CD4-positive, alpha-beta memory T cell (primary cell): ENCODE results near the gene GPR34. TPM values are rescaled to one million over a fixed set of nuclear protein-coding genes. Genes with fewer than 3 reads are reported as not detected.

Source experiments
- CTCF ChIA-PET: fragments of 350-600 bp; sonication (Branson Sonifier 250); formaldehyde crosslinking; loops from one replicate; lab custom pipeline; 2021; ENCODE audit warnings: inconsistent platforms; ENCODE audit not compliant: partially characterized antibody; lab: Charles Lee
- POLR2A ChIA-PET: fragments of 350-600 bp; sonication (Branson Sonifier 250); formaldehyde crosslinking; loops from one replicate; lab custom pipeline; 2021; ENCODE audit not compliant: partially characterized antibody; lab: Charles Lee
- DNase-seq, 5 donors: peaks; one replicate each; pipeline versions ENCODE4 v3.0.0 to v3.0.0-alpha.2; 2020 to 2022; ENCODE audit warnings: mixed read lengths in 1 of 5
- H3K27ac ChIP-seq: one replicate; pipeline ENCODE4 v1.7.0; 2013; ENCODE audit warnings: low read depth, low read length
- H3K27me3 ChIP-seq: 2 replicates; pipeline ENCODE4 v1.7.0; 2013; ENCODE audit warnings: mild to moderate bottlenecking, low read length, moderate library complexity; ENCODE audit not compliant: insufficient read depth
- H3K36me3 ChIP-seq: 2 replicates; pipeline ENCODE4 v1.7.0; 2013; ENCODE audit warnings: mild to moderate bottlenecking, low read length, moderate library complexity; ENCODE audit not compliant: insufficient read depth
- H3K4me1 ChIP-seq: 2 replicates; pipeline ENCODE4 v1.7.0; 2013; ENCODE audit warnings: mild to moderate bottlenecking, low read length, moderate library complexity; ENCODE audit not compliant: insufficient read depth
- H3K4me3 ChIP-seq, 2 donors: one replicate each; pipeline ENCODE4 v1.7.0; 2013; ENCODE audit warnings: low read length in 2 of 2, mild to moderate bottlenecking in 1 of 2
- H3K9me3 ChIP-seq, 2 donors: one replicate each; pipeline ENCODE4 v1.7.0; 2013; ENCODE audit warnings: low read length in 2 of 2, control low read depth in 1 of 2; ENCODE audit not compliant: control insufficient read depth in 1 of 2
- H3K27ac Mint-ChIP-seq, 7 donors: one replicate each; pipeline ENCODE4 v1.8.0; 2020 to 2021; ENCODE audit warnings: mixed read lengths in 7 of 7, mild to moderate bottlenecking in 6 of 7, inconsistent platforms in 3 of 7, moderate library complexity in 3 of 7
- H3K27me3 Mint-ChIP-seq, 2 donors: one replicate each; pipeline ENCODE4 v1.8.0; 2020 to 2021; ENCODE audit warnings: mixed read lengths in 2 of 2
- H3K36me3 Mint-ChIP-seq, 2 donors: one replicate each; pipeline ENCODE4 v1.8.0; 2020 to 2021; ENCODE audit warnings: mixed read lengths in 2 of 2, inconsistent platforms in 1 of 2, mild to moderate bottlenecking in 1 of 2
- H3K4me1 Mint-ChIP-seq, 4 donors: one replicate each; pipeline ENCODE4 v1.8.0; 2020 to 2021; ENCODE audit warnings: mixed read lengths in 4 of 4, mild to moderate bottlenecking in 1 of 4
- H3K4me3 Mint-ChIP-seq, 8 donors: one replicate each; pipeline ENCODE4 v1.8.0; 2020 to 2021; ENCODE audit warnings: mixed read lengths in 8 of 8, mild to moderate bottlenecking in 7 of 8, moderate library complexity in 6 of 8, inconsistent platforms in 3 of 8
- H3K9me3 Mint-ChIP-seq, 8 donors: one replicate each; pipeline ENCODE4 v1.8.0; 2020 to 2021; ENCODE audit warnings: mixed read lengths in 8 of 8, mild to moderate bottlenecking in 5 of 8, inconsistent platforms in 3 of 8, moderate library complexity in 1 of 8
- intact Hi-C: fragments of 100-400 bp; cut with micrococcal nuclease; formaldehyde crosslinking; loops from one replicate; pipeline ENCODE4 v1.15.1; 2023
- polyA plus RNA-seq, 2 donors: library from polyadenylated mRNA; unstranded; fragments of 300-500 nt; fragmentation: Illumina TruSeq; gene quantifications; one replicate each; pipeline ENCODE4 v1.2.3, GENCODE V29; 2021
- total RNA-seq, 2 experiments: library from RNA; stranded (reverse); gene quantifications; one replicate each; pipeline ENCODE4 v1.2.3, GENCODE V29; 2021

Gene GPR34
- total and polyA plus RNA-seq, 4 experiments from 2014 or later = 0.28 to 0.53 (median 0.35) TPM; not detected in 1

- Histone ChIP-seq H3K36me3 (no peaks in the 10 kb centered on the region), H3K4me1 (peaks cover 36% of the 10 kb centered on the region), H3K9me3 (peaks cover 0 to 5% of the 10 kb centered on the region in 2 donors), H3K4me3 (no peak overlapping the region), H3K27ac (no peak overlapping the region), H3K27me3 (no peaks in the 10 kb centered on the region)
- DNase-seq = peak; percentile 9 to 40 (median 19)
- Mint-ChIP-seq H3K9me3 (peaks cover 0 to 28% (median 13%) of the 10 kb centered on the region in 8 donors), H3K36me3 (peaks cover 19 to 24% of the 10 kb centered on the region in 2 donors), H3K27ac (peak overlapping the region in 4 of 7 donors; percentile 42 to 92 (median 67)), H3K4me1 (peaks cover 18 to 44% (median 25%) of the 10 kb centered on the region in 4 donors), H3K27me3 (no peaks in the 10 kb centered on the region), H3K4me3 (peak overlapping the region in 2 of 8 donors; percentile 4 to 53)
- POLR2A ChIA-PET = interaction anchor here (0.6 to 1.6 kb wide), 4 partner anchors 9 to 43 kb away, joined by 3 to 5 read pairs (median 4); no protein-coding TSS in a partner anchor
- intact Hi-C loops = no loop called here
- CTCF ChIA-PET = no interaction called here
Observed at GRCh38 chrX:41720125-41720779, 31.5 kb downstream of the GPR34 start.

- Histone ChIP-seq H3K27me3 (no peaks in the 10 kb centered on the region), H3K36me3 (no peaks in the 10 kb centered on the region), H3K9me3 (peaks cover 0 to 5% of the 10 kb centered on the region in 2 donors), H3K4me3 (no peak overlapping the region), H3K27ac (no peak overlapping the region), H3K4me1 (peaks cover 35% of the 10 kb centered on the region)
- Mint-ChIP-seq H3K27ac (no peak overlapping the region), H3K27me3 (no peaks in the 10 kb centered on the region), H3K9me3 (peaks cover 0 to 26% (median 13%) of the 10 kb centered on the region in 8 donors), H3K36me3 (peaks cover 19 to 24% of the 10 kb centered on the region in 2 donors), H3K4me3 (peak overlapping the region in 1 of 8 donors; percentile 27), H3K4me1 (peaks cover 13 to 44% (median 24%) of the 10 kb centered on the region in 4 donors)
- CTCF ChIA-PET = no interaction called here
- POLR2A ChIA-PET = no interaction called here
- DNase-seq = no peak
- intact Hi-C loops = no loop called here
Observed at GRCh38 chrX:41721590-41721989, 32.8 kb downstream of the GPR34 start.

DNA sequence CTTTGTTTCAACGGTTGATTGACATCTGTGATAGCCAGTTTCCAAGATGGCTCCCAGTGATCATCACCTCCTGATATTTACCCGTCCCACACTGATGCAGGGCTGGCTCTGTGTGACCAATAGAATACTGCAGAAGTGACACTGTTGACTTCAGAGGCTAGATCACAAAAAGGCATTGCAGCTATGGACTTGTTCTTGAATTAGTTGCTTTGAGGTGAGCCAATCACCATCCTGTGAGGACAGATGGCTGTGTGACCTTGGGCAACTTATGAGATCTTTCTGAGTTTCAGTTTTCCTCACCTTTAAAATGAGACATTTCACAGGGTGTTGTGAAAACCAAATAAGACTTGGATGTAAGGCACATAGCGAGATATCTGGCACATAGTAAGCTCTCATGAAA is 33.4 kb downstream of the GPR34 start:
- ChIA-PET CTCF (no interaction called here), POLR2A (no interaction called here)
- Histone ChIP-seq H3K27ac (no peak overlapping the region), H3K4me1 (peaks cover 30% of the 10 kb centered on the region), H3K36me3 (no peaks in the 10 kb centered on the region), H3K4me3 (no peak overlapping the region), H3K27me3 (no peaks in the 10 kb centered on the region), H3K9me3 (peaks cover 0 to 5% of the 10 kb centered on the region in 2 donors)
- Mint-ChIP-seq H3K4me1 (peaks cover 7 to 38% (median 21%) of the 10 kb centered on the region in 4 donors), H3K9me3 (peaks cover 0 to 20% (median 8%) of the 10 kb centered on the region in 8 donors), H3K27ac (peak overlapping the region in 2 of 7 donors; percentile 2 to 30), H3K4me3 (peak overlapping the region in 2 of 8 donors; percentile 25 to 54), H3K36me3 (peaks cover 18 to 19% of the 10 kb centered on the region in 2 donors), H3K27me3 (no peaks in the 10 kb centered on the region)
- no peak for DNase-seq
- intact Hi-C loops = no loop called here

- ChIA-PET POLR2A (no interaction called here), CTCF (no interaction called here)
- Histone ChIP-seq H3K27ac (no peak overlapping the region), H3K4me3 (no peak overlapping the region), H3K36me3 (no peaks in the 10 kb centered on the region), H3K27me3 (no peaks in the 10 kb centered on the region), H3K9me3 (peaks cover 0 to 5% of the 10 kb centered on the region in 2 donors), H3K4me1 (peaks cover 30% of the 10 kb centered on the region)
- H3K9me3 Mint-ChIP-seq = peaks cover 0 to 15% (median 6%) of the 10 kb centered on the region in 8 donors
- DNase-seq = no peak
- intact Hi-C loops = no loop called here
- H3K4me3 Mint-ChIP-seq = peak overlapping the region in 2 of 8 donors; percentile 2 to 25
- peak overlapping the region in 3 of 7 donors; percentile 18 to 38 (median 22) for H3K27ac Mint-ChIP-seq
- H3K4me1 Mint-ChIP-seq = peaks cover 6 to 38% (median 21%) of the 10 kb centered on the region in 4 donors
- peaks cover 17 to 19% of the 10 kb centered on the region in 2 donors for H3K36me3 Mint-ChIP-seq
- H3K27me3 Mint-ChIP-seq = no peaks in the 10 kb centered on the region
Observed at GRCh38 chrX:41722816-41723618, 34.2 kb downstream of the GPR34 start.

- Mint-ChIP-seq H3K9me3 (peaks cover 0 to 10% (median 6%) of the 10 kb centered on the region in 8 donors), H3K4me1 (peaks cover 6 to 38% (median 21%) of the 10 kb centered on the region in 4 donors), H3K27ac (peak within 1 kb of the TSS in 5 of 7 donors; percentile 13 to 53 (median 22)), H3K36me3 (peaks cover 14 to 16% of the 10 kb centered on the region in 2 donors), H3K4me3 (peak within 1 kb of the TSS in 1 of 8 donors; percentile 25), H3K27me3 (no peaks in the 10 kb centered on the region)
- no peaks in the 10 kb centered on the region for H3K27me3 ChIP-seq
- CTCF ChIA-PET = interaction anchor here (0.7 kb wide), 1 partner anchor 14 kb away, joined by 3 read pairs; no protein-coding TSS in a partner anchor
- H3K9me3 ChIP-seq = peaks cover 0 to 4% of the 10 kb centered on the region in 2 donors
- POLR2A ChIA-PET = no interaction called here
- intact Hi-C loops = no loop called here
- DNase-seq = no peak
- no peak within 1 kb of the TSS for H3K27ac ChIP-seq
- H3K4me1 ChIP-seq = peaks cover 30% of the 10 kb centered on the region
- H3K36me3 ChIP-seq = no peaks in the 10 kb centered on the region
- H3K4me3 ChIP-seq = no peak within 1 kb of the TSS
Observed at GRCh38 chrX:41723826-41724225, 35.1 kb downstream of the GPR34 start, which contains the start of gene GPR82. TSS of gene GPR82 (plus strand) at chrX:41724181. CDS start at chrX:41727027, 2,846 bp downstream.

DNA sequence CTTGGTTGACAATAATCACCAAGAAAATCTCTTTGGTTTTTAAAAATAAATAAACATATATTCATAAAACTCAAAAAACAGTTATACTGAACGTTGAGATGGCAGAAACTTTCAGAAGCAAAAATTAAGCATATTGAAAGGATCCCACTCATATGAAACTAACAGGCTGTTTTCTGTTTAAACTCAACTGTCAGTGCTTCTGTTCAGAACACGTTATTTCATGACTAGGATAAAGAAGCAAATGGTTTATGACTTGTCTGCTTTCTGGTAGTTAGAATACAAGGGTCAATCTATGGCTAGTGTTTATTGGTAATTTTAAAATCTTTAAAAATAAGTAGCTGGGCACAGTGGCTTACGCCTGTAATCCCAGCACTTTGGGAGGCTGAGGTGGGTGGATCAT is 39.4 kb downstream of the GPR34 start:
- no peak overlapping the region for H3K4me3 Mint-ChIP-seq
- no peaks in the 10 kb centered on the region for H3K27me3 ChIP-seq
- H3K9me3 ChIP-seq = no peaks in the 10 kb centered on the region
- ChIA-PET CTCF (no interaction called here), POLR2A (no interaction called here)
- H3K27ac ChIP-seq = no peak overlapping the region
- no peaks in the 10 kb centered on the region for H3K36me3 ChIP-seq
- DNase-seq = no peak
- peaks cover 11% of the 10 kb centered on the region for H3K4me1 ChIP-seq
- H3K27me3 Mint-ChIP-seq = no peaks in the 10 kb centered on the region
- intact Hi-C loops = no loop called here
- peaks cover 0 to 15% (median 9%) of the 10 kb centered on the region in 4 donors for H3K4me1 Mint-ChIP-seq
- no peak overlapping the region for H3K27ac Mint-ChIP-seq
- H3K4me3 ChIP-seq = no peak overlapping the region
- no peaks in the 10 kb centered on the region for H3K9me3 Mint-ChIP-seq
- H3K36me3 Mint-ChIP-seq = peaks cover 0 to 4% of the 10 kb centered on the region in 2 donors
